GM21786 (cell line): ENCODE measurements around the gene BRD3OS.

Experiments
- ATAC-seq: cut with Tn5 transposase; IDR thresholded peaks from one replicate; pipeline ENCODE4 v1.9.1; 2021; ENCODE audit not compliant: unreplicated experiment

Gene BRD3OS

DNA sequence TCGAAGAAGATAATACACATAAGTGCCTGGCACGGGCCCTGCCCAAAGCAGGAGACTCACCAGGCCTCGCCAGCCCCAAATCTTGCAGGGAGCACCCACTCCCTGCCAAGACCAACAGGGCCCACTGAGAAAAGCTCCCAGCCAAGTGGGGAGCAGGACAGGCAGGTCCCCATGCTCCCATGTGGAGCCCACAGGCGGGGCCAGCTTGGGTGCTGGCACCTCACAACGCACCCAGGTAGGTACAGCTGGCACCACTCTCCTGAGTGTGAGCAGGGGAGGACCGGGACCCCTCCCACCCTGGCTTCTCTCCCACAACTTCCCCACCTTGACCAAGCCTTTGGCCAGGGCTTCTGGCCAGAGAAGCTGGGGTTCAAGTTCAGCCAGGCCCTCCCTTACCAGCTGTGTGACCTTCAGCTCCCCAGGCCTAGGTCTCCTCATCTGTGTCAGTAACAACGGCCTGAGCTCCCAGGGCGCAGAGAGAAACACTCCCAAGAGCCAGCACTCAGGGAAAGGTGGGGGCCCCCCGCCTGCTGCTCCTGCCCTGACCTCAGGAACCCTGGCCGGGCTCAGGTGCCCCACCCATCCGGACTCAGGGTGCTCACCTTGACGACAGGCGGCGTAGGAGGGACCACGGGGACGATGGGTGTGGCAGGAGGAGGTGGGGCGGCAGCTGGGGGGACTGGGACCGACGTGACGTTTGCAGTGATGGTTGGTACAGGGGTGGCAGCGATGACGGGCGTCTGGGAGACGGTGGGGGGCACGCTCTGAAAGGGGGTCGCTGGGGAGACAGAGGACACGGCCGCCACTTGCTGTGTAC lies 24.7 kb downstream of the BRD3OS start:
- ATAC-seq, result no peak

- ATAC-seq, result no peak
These were observed 25.4 kb downstream of the BRD3OS start for GRCh38 chr9:134050726-134051125.

GRCh38 chr9:134051319-134051718 lies 26.0 kb downstream of the BRD3OS start:
- no peak for ATAC-seq

DNA sequence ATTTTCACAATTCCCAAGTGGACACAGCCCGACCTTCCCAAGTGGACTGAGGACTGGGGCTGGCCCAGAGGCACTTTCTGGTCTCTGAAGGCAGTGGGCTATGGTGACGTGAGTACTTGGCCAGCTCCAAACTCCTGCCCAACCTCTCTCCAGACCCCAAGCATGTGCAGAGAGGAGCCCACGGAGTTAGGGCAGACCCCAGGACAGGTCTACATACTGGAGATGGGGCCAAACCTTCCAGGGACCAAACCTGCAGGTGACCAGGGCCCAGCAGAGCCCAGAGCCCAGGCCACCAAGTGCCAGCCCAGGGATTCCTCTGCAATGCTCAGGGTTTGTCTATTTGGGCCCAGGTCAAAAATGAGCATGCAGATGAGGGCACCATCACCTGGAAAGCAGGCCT lies 27.2 kb downstream of the BRD3OS start:
- ATAC-seq, result no peak

- ATAC-seq, result no peak
These were observed 27.7 kb downstream of the BRD3OS start for GRCh38 chr9:134052941-134053340.

DNA sequence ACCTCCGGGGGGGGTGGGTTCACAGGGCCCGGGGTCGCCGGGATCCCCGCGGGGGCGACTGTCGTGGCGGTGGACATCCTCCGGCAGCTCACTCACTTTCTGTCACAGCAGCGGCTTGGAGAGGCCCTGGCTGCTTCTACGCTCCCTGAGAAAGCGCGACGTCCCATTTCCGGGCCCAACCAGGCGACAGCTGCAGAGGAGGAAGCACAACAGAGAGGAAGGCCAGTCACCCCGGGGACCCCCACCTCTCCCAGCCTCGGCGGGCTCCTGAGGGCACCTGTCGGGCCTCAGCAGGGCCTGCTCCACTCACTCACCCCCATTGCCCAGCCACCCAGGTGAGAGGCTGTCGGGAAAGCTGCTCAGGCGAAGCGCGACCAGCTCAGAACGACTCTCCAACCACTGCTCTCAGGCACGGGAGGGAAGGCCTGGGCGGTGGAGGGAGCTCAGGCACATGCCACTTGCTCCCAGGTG lies 28.2 kb downstream of the BRD3OS start:
- no peak for ATAC-seq

GRCh38 chr9:134053941-134054761 lies 28.9 kb downstream of the BRD3OS start:
- ATAC-seq, result no peak

- ATAC-seq, result no peak
These were observed 29.9 kb downstream of the BRD3OS start for GRCh38 chr9:134054891-134055811.

DNA sequence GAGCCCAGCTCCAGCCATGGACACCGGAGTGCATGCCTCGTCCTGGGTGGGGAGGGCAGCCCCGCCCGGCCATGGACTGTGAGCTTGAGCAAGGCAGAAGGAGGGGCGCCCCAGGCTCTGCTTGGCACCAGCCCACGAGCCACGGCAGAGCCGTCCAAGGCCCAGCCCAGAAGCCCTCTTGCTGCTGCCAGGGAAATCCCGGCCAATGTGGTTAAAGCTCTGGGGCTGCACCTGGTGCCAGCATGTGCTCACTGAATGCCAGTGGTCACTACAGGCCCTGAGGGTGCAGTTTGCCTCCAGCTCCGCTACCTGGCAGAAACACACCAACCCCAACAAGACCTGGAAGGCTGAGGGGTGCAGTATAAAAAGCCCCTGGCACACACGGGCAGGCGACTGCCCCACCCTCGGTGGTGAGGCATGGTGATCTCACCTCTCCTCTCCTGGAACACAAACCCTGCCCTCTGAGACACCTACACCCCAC lies 30.7 kb downstream of the BRD3OS start:
- ATAC-seq, result no peak

- no peak for ATAC-seq
These were observed 31.4 kb downstream of the BRD3OS start for GRCh38 chr9:134056483-134057306.

GRCh38 chr9:134057307-134057657 lies 32.0 kb downstream of the BRD3OS start:
- ATAC-seq, result no peak

DNA sequence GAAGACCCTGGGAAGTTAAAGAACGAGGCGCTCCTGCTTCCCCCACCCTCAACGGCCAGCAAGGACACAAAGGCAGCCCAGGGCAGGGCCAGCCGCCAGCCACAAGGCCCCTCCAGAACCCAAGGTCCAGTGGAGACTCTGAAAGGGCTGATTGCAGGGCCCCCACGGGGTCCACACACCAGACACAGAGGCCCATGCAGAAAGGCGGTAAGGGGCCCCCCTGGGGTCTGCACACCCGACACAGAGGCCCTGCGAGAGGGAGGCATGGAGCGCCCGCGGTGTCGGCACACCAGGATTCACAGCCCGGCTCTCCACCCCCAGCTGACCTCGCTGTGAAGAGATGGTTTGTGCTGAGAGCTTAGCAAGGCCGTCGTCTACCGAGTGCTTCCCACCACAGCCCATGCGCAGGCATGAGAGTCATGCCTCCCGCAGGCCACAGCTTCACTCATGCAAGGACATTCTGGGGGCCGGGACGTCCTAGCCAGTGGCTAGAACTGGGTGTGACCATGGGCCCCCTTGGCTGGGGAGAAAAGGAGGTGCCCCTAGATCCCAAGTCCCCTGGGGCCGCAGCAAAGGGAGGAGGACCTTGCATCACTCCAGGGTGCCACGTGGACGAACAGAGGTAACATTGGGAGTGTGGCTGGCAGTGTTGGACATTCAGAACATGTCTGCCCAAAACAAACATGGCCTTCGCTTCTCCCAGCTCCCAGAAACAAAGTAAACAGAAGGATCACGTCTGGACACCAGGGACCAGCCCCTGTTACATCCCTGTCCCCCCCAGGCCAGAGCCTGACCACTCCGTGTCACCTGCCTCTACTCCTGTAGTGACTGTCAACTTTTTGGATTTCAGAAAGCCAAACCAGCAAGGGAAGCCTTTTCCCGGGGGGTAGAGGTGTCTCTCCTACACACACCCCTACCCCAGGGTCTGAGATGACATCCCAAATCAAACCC lies 32.7 kb downstream of the BRD3OS start:
- ATAC-seq, result no peak

- ATAC-seq, result no peak
These were observed 33.4 kb downstream of the BRD3OS start for GRCh38 chr9:134058716-134059115.

GRCh38 chr9:134059188-134059641 lies 33.9 kb downstream of the BRD3OS start:
- ATAC-seq, result no peak

DNA sequence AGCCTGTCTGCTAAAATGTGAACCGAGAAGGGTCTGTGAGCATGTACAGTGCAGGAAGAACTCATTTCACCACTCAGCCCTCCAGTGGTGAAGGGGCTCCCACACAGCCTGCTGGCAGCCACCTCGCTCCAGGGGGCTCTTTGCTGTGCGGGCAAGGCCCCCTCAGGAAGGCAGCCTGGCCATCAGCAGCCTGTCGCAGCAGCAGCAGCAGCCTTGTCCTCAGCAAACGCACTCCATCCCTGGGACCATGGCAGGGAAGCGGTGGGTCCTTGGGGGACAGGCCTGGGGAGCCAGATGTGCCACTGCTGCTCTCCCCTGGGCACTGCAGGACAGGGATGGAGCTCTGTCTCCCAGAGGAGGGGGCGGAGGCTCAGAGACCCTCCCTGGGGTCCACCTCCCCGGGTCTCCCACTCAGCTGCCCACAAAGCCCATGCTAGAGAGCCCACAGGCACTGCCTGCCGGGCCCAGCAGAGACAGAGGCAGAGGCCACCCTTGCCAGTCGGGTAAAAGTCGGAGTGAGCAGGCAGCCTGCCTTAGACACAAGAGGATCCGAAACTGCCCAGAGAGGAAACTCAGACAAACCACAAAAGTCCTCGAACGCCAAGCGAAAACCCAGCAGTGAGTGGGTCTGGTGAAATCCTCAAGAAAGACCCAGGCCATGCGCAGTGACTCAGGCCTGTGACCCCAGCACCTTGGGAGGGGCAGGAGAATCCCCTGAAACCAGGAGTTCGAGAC lies 34.5 kb downstream of the BRD3OS start:
- peak; percentile 75 for ATAC-seq

- no peak for ATAC-seq
These were observed 35.3 kb downstream of the BRD3OS start for GRCh38 chr9:134060546-134060945.

DNA sequence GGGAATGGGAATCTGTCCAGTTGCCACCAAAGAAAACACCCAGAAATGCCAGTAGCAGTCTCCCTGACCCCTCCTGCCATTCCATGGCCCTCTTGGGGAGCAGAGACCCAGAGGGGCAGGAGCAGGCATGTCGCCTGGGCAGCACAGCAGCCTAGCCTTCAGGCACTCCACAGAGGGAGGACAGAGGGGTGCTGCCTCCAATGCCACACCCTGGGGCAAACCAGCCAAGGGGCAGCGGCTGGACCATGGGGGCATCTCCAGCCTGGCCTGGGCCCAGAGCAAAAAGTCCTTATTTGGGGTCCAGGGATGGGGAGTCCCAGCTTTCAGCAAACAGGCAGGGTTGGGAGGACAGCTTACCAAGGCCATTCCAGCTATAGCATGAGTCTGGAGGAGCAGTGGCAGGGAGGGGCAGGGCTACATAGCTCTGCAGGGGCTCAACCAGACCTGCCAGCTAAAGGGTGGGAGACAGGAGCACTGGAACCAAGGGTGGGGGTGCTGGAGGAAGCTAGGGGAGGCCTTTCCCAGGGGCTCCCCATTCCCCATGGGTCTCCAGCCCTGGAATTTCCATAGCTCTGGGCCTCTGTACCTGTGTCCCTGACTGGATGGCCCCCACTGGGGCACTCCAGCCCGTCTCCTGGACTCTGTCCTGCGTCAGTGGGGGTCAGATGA lies 35.9 kb downstream of the BRD3OS start:
- ATAC-seq, result no peak
